ENCODE measurements around the gene NHSL1. TPM values are rescaled to one million over a fixed set of nuclear protein-coding genes. Genes with fewer than 3 reads are reported as not detected.

NHSL1 gene
- total RNA-seq, 1 donor from 2014 or later = 33.5 TPM

GRCh38 chr6:138510093-138510492 is 10.8 kb upstream of the NHSL1 start:
- peaks cover 33% of the 10 kb centered on the region for H4K20me1 ChIP-seq (ENCODE audit: insufficient read depth, low read length)
- DNase-seq (ENCODE audit: low read depth) (no peak), FAIRE-seq (no peak)
- no peak overlapping the region for H3K4me3 ChIP-seq (ENCODE audit: insufficient read depth, low read depth, low read length)
- H3K4me2 ChIP-seq (ENCODE audit: low read length) = no peak overlapping the region
- H3K9me3 ChIP-seq (ENCODE audit: insufficient read depth, low read depth, low read length) = no peaks in the 10 kb centered on the region
- H3K27me3 ChIP-seq (ENCODE audit: insufficient read depth, low read length) = no peaks in the 10 kb centered on the region
- no peak overlapping the region for H2AFZ ChIP-seq (ENCODE audit: low read depth, low read length)
- Mint-ChIP-seq H3K36me3 (ENCODE audit: low read depth, unreplicated experiment) (no peaks in the 10 kb centered on the region), H3K9me3 (ENCODE audit: unreplicated experiment) (no peaks in the 10 kb centered on the region), H3K27me3 (ENCODE audit: low read depth, unreplicated experiment) (no peaks in the 10 kb centered on the region), H3K4me3 (ENCODE audit: unreplicated experiment) (no peak overlapping the region), H3K4me1 (ENCODE audit: low read depth, unreplicated experiment) (peaks cover 13% of the 10 kb centered on the region), H3K27ac (ENCODE audit: unreplicated experiment) (no peak overlapping the region)
- no peaks in the 10 kb centered on the region for H3K36me3 ChIP-seq (ENCODE audit: insufficient read depth, low read length)
- H3K9ac ChIP-seq (ENCODE audit: low read length) = no peak overlapping the region
- no peak overlapping the region for H3K27ac ChIP-seq (ENCODE audit: low read depth, low read length)
- H3K4me1 ChIP-seq (ENCODE audit: insufficient read depth, low read length) = no peaks in the 10 kb centered on the region
- TF ChIP-seq CTCF (IDR thresholded peaks at IDR 0.05; ENCODE audit: insufficient read depth, low read depth, low read length) (no peak), EZH2 (IDR thresholded peaks at IDR 0.05; ENCODE audit: insufficient read depth, low read length) (no peak)
- peaks cover 19% of the 10 kb centered on the region for H3K79me2 ChIP-seq (ENCODE audit: insufficient read depth, low read length)

GRCh38 chr6:138509371-138509770 is 10.1 kb upstream of the NHSL1 start:
- H3K27me3 Mint-ChIP-seq (ENCODE audit: low read depth, unreplicated experiment) = no peaks in the 10 kb centered on the region
- Histone ChIP-seq H3K4me2 (ENCODE audit: low read length) (no peak overlapping the region), H3K4me3 (ENCODE audit: insufficient read depth, low read depth, low read length) (no peak overlapping the region), H3K27me3 (ENCODE audit: insufficient read depth, low read length) (no peaks in the 10 kb centered on the region), H3K79me2 (ENCODE audit: insufficient read depth, low read length) (peaks cover 12% of the 10 kb centered on the region), H3K4me1 (ENCODE audit: insufficient read depth, low read length) (no peaks in the 10 kb centered on the region), H4K20me1 (ENCODE audit: insufficient read depth, low read length) (peaks cover 31% of the 10 kb centered on the region), H3K36me3 (ENCODE audit: insufficient read depth, low read length) (no peaks in the 10 kb centered on the region), H3K9ac (ENCODE audit: low read length) (no peak overlapping the region), H3K27ac (ENCODE audit: low read depth, low read length) (no peak overlapping the region), H2AFZ (ENCODE audit: low read depth, low read length) (no peak overlapping the region), H3K9me3 (ENCODE audit: insufficient read depth, low read depth, low read length) (no peaks in the 10 kb centered on the region)
- no peaks in the 10 kb centered on the region for H3K36me3 Mint-ChIP-seq (ENCODE audit: low read depth, unreplicated experiment)
- H3K27ac Mint-ChIP-seq (ENCODE audit: unreplicated experiment) = no peak overlapping the region
- TF ChIP-seq CTCF (IDR thresholded peaks at IDR 0.05; ENCODE audit: insufficient read depth, low read depth, low read length) (peak; percentile 56), EZH2 (IDR thresholded peaks at IDR 0.05; ENCODE audit: insufficient read depth, low read length) (no peak)
- H3K9me3 Mint-ChIP-seq (ENCODE audit: unreplicated experiment) = no peaks in the 10 kb centered on the region
- H3K4me1 Mint-ChIP-seq (ENCODE audit: low read depth, unreplicated experiment) = peaks cover 10% of the 10 kb centered on the region
- no peak overlapping the region for H3K4me3 Mint-ChIP-seq (ENCODE audit: unreplicated experiment)
- no peak for DNase-seq (ENCODE audit: low read depth)
- peak; percentile 39 for FAIRE-seq

GRCh38 chr6:138508676-138508988 is 9.3 kb upstream of the NHSL1 start:
- H3K27ac ChIP-seq (ENCODE audit: low read depth, low read length) = no peak overlapping the region
- H3K27me3 ChIP-seq (ENCODE audit: insufficient read depth, low read length) = no peaks in the 10 kb centered on the region
- Mint-ChIP-seq H3K36me3 (ENCODE audit: low read depth, unreplicated experiment) (no peaks in the 10 kb centered on the region), H3K27me3 (ENCODE audit: low read depth, unreplicated experiment) (no peaks in the 10 kb centered on the region), H3K4me1 (ENCODE audit: low read depth, unreplicated experiment) (peaks cover 15% of the 10 kb centered on the region), H3K27ac (ENCODE audit: unreplicated experiment) (no peak overlapping the region), H3K9me3 (ENCODE audit: unreplicated experiment) (no peaks in the 10 kb centered on the region), H3K4me3 (ENCODE audit: unreplicated experiment) (no peak overlapping the region)
- H3K9me3 ChIP-seq (ENCODE audit: insufficient read depth, low read depth, low read length) = no peaks in the 10 kb centered on the region
- peaks cover 37% of the 10 kb centered on the region for H4K20me1 ChIP-seq (ENCODE audit: insufficient read depth, low read length)
- H3K36me3 ChIP-seq (ENCODE audit: insufficient read depth, low read length) = no peaks in the 10 kb centered on the region
- H3K4me1 ChIP-seq (ENCODE audit: insufficient read depth, low read length) = no peaks in the 10 kb centered on the region
- no peak overlapping the region for H3K9ac ChIP-seq (ENCODE audit: low read length)
- TF ChIP-seq EZH2 (IDR thresholded peaks at IDR 0.05; ENCODE audit: insufficient read depth, low read length) (no peak), CTCF (IDR thresholded peaks at IDR 0.05; ENCODE audit: insufficient read depth, low read depth, low read length) (no peak)
- no peak overlapping the region for H2AFZ ChIP-seq (ENCODE audit: low read depth, low read length)
- no peak overlapping the region for H3K4me2 ChIP-seq (ENCODE audit: low read length)
- peaks cover 8% of the 10 kb centered on the region for H3K79me2 ChIP-seq (ENCODE audit: insufficient read depth, low read length)
- FAIRE-seq (no peak), DNase-seq (ENCODE audit: low read depth) (no peak)
- no peak overlapping the region for H3K4me3 ChIP-seq (ENCODE audit: insufficient read depth, low read depth, low read length)

Measured in astrocyte (in vitro differentiated cells and primary cell).